ENCODE results near the gene NR6A1. TPM values are rescaled to one million over a fixed set of nuclear protein-coding genes. Genes with fewer than 3 reads are reported as not detected.

Gene NR6A1
- total RNA-seq, 1 donor, result 0.36 TPM

DNA sequence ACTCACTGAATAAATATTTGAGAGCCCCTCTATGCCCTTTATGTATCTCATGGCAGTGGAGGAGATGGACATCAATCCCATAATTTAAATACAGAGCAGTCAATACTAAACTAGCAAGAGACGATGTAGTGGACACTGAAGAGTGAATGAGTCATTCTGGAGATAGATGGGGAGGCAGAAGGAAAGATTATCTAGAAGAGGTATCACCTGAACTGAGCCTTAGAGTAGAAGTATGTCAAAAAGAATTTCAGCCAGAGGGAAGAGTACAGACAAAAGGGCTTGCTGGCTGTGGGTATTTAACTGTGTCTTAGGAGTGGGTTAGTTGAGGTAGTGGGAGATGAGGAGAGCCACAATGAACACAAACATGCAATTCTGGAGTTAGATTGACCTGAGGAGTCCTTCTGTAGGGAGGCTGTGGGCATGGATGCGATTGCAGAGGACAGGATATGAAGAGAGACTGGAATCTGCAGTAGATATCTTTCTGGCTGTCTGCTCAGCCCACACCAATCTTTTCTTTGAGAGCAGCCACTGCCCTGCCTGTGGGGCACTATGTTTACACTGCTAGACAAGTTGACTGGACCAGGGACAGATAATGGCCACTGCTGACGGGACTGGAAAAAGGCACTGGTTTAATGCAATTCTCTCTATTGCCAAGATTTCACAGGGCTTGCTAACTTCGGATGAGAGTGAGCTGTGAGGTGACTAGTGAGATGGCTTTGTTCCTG is 200.0 kb downstream of the NR6A1 start:
- Histone ChIP-seq H4K20me1 (ENCODE audit: insufficient read depth, low read length) (no peaks in the 10 kb centered on the region), H3K36me3 (ENCODE audit: insufficient read depth, low read length) (no peaks in the 10 kb centered on the region), H2AFZ (ENCODE audit: low read length) (no peak overlapping the region), H3K27ac (ENCODE audit: low read depth, low read length) (no peak overlapping the region), H3K27me3 (ENCODE audit: insufficient read depth, low read length) (no peaks in the 10 kb centered on the region), H3K4me3 (ENCODE audit: insufficient read depth, low read length) (no peak overlapping the region), H3K4me2 (ENCODE audit: insufficient read depth, low read length) (no peak overlapping the region), H3K79me2 (ENCODE audit: insufficient read depth, low read length) (no peaks in the 10 kb centered on the region), H3K4me1 (ENCODE audit: insufficient read depth, low read length) (peaks cover 4% of the 10 kb centered on the region), H3K9me3 (ENCODE audit: low read depth, low read length) (no peaks in the 10 kb centered on the region)
- TF ChIP-seq, protein P1, sequence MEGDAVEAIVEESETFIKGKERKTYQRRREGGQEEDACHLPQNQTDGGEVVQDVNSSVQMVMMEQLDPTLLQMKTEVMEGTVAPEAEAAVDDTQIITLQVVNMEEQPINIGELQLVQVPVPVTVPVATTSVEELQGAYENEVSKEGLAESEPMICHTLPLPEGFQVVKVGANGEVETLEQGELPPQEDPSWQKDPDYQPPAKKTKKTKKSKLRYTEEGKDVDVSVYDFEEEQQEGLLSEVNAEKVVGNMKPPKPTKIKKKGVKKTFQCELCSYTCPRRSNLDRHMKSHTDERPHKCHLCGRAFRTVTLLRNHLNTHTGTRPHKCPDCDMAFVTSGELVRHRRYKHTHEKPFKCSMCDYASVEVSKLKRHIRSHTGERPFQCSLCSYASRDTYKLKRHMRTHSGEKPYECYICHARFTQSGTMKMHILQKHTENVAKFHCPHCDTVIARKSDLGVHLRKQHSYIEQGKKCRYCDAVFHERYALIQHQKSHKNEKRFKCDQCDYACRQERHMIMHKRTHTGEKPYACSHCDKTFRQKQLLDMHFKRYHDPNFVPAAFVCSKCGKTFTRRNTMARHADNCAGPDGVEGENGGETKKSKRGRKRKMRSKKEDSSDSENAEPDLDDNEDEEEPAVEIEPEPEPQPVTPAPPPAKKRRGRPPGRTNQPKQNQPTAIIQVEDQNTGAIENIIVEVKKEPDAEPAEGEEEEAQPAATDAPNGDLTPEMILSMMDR (IDR thresholded peaks at IDR 0.05; ENCODE audit: extremely low read depth, low read depth, low read length), result no peak
- DNase-seq (ENCODE audit: insufficient read length, low spot score, missing footprints), result no peak

DNA sequence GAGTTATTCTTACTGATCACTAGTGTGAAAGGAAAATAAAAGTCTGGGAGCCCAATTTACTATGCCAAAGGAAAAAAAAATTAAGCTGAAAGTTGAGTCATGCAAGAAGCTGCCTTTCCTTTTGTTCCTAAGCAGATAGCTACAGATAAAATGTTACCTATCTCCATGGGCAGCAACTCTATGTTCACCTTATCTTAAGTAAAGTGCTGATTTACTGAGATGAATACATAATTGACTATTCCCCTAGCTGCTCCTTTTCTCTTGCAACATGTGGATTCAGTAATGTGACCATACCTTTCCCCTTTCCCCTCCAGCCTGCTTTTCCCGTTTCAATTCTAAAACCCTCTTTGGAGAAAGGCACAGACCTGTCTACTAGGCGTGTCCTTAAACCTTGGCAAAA is 201.2 kb downstream of the NR6A1 start:
- H3K36me3 ChIP-seq (ENCODE audit: insufficient read depth, low read length), result no peaks in the 10 kb centered on the region
- no peak overlapping the region for H2AFZ ChIP-seq (ENCODE audit: low read length)
- no peak overlapping the region for H3K4me3 ChIP-seq (ENCODE audit: insufficient read depth, low read length)
- no peaks in the 10 kb centered on the region for H3K9me3 ChIP-seq (ENCODE audit: low read depth, low read length)
- peaks cover 4% of the 10 kb centered on the region for H3K4me1 ChIP-seq (ENCODE audit: insufficient read depth, low read length)
- H3K27me3 ChIP-seq (ENCODE audit: insufficient read depth, low read length), result no peaks in the 10 kb centered on the region
- no peak overlapping the region for H3K27ac ChIP-seq (ENCODE audit: low read depth, low read length)
- TF ChIP-seq, protein P1 (IDR thresholded peaks at IDR 0.05; ENCODE audit: extremely low read depth, low read depth, low read length), result no peak
- no peaks in the 10 kb centered on the region for H3K79me2 ChIP-seq (ENCODE audit: insufficient read depth, low read length)
- H4K20me1 ChIP-seq (ENCODE audit: insufficient read depth, low read length), result no peaks in the 10 kb centered on the region
- no peak for DNase-seq (ENCODE audit: insufficient read length, low spot score, missing footprints)
- no peak overlapping the region for H3K4me2 ChIP-seq (ENCODE audit: insufficient read depth, low read length)

DNA sequence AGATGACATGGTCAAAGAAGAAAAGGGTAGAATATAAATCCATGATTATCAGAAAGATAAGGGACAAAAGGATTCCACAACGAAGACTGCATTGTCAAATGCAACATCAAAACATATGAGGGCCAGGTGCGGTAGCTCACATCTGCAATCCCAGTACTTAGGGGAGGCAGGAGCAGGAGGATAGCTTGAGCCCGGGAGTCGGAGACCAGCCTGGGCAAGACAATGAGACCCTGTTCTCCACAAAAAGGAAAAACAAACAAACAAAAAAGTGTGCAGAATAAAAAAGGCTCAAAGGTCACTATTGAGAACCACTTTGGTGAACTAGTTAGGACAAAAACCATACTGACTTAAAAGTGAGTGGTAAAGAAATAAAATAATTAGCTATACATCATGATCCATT is 203.7 kb downstream of the NR6A1 start:
- H3K9me3 ChIP-seq (ENCODE audit: low read depth, low read length), result no peaks in the 10 kb centered on the region
- DNase-seq (ENCODE audit: insufficient read length, low spot score, missing footprints), result no peak

DNA sequence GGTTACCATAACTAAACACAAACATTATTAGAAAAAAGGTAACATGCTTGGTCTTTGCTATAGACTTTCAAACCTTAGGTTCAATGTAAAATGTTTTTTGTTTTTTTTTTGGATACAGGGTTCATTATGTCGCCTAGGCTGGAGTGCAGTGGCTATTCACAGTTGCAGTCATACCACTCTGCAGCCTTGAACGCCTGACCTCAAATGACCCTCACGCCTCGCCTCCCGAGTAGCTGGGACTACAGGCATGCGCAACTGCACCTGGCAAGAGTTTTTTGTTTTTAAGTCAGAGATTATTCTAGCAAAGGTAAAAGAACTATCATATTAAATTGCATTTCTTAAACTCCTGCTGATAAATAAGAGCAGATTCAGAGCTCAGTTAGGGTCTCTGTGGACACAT is 208.8 kb downstream of the NR6A1 start:
- Histone ChIP-seq H4K20me1 (ENCODE audit: insufficient read depth, low read length) (no peaks in the 10 kb centered on the region), H3K4me3 (ENCODE audit: insufficient read depth, low read length) (no peak overlapping the region), H3K36me3 (ENCODE audit: insufficient read depth, low read length) (no peaks in the 10 kb centered on the region), H3K27me3 (ENCODE audit: insufficient read depth, low read length) (peaks cover 12% of the 10 kb centered on the region), H2AFZ (ENCODE audit: low read length) (no peak overlapping the region), H3K9me3 (ENCODE audit: low read depth, low read length) (no peaks in the 10 kb centered on the region), H3K4me2 (ENCODE audit: insufficient read depth, low read length) (no peak overlapping the region), H3K4me1 (ENCODE audit: insufficient read depth, low read length) (peaks cover 4% of the 10 kb centered on the region), H3K79me2 (ENCODE audit: insufficient read depth, low read length) (no peaks in the 10 kb centered on the region), H3K27ac (ENCODE audit: low read depth, low read length) (no peak overlapping the region)
- DNase-seq (ENCODE audit: insufficient read length, low spot score, missing footprints), result no peak
- TF ChIP-seq, protein P1 (IDR thresholded peaks at IDR 0.05; ENCODE audit: extremely low read depth, low read depth, low read length), result no peak

More for the DNA sequence above, 203.7 kb downstream of the NR6A1 start:
- Histone ChIP-seq H3K27ac (ENCODE audit: low read depth, low read length) (no peak overlapping the region), H3K4me1 (ENCODE audit: insufficient read depth, low read length) (no peaks in the 10 kb centered on the region), H4K20me1 (ENCODE audit: insufficient read depth, low read length) (no peaks in the 10 kb centered on the region), H3K79me2 (ENCODE audit: insufficient read depth, low read length) (no peaks in the 10 kb centered on the region), H3K4me2 (ENCODE audit: insufficient read depth, low read length) (no peak overlapping the region), H2AFZ (ENCODE audit: low read length) (no peak overlapping the region), H3K27me3 (ENCODE audit: insufficient read depth, low read length) (peaks cover 12% of the 10 kb centered on the region), H3K4me3 (ENCODE audit: insufficient read depth, low read length) (no peak overlapping the region), H3K36me3 (ENCODE audit: insufficient read depth, low read length) (no peaks in the 10 kb centered on the region)
- TF ChIP-seq, protein P1 (IDR thresholded peaks at IDR 0.05; ENCODE audit: extremely low read depth, low read depth, low read length), result no peak

All from osteoblast (primary cell).